HG02938 (cell line): ENCODE data around the gene ABI2.
A peak's percentile ranks its signal among the peaks of the same experiment; 100 is the strongest.

Source experiments
- ATAC-seq: cut with Tn5 transposase; IDR thresholded peaks from one replicate; pipeline ENCODE4 v1.9.1; 2021; ENCODE audit warnings: mild to moderate bottlenecking, moderate library complexity; ENCODE audit not compliant: unreplicated experiment

Gene ABI2

GRCh38 chr2:203470371-203470770 is 142.2 kb downstream of the ABI2 start:
- no peak for ATAC-seq

- no peak for ATAC-seq
Measured at GRCh38 chr2:203471323-203471722, 143.1 kb downstream of the ABI2 start.

GRCh38 chr2:203476881-203477280 is 148.7 kb downstream of the ABI2 start:
- ATAC-seq, result no peak

- no peak for ATAC-seq
Measured at GRCh38 chr2:203480623-203481022, 152.4 kb downstream of the ABI2 start.

GRCh38 chr2:203484266-203485112 is 156.3 kb downstream of the ABI2 start:
- peak; percentile 83 for ATAC-seq

GRCh38 chr2:203489531-203489930 is 161.3 kb downstream of the ABI2 start:
- no peak for ATAC-seq

- ATAC-seq, result no peak
Measured at GRCh38 chr2:203490391-203490790, 162.2 kb downstream of the ABI2 start.

GRCh38 chr2:203492965-203493364 is 164.8 kb downstream of the ABI2 start:
- no peak for ATAC-seq
